HL-60/S4 treated with phorbol 12-myristate 13-acetate at 8.2 ng/mL for 4 days and 3 days (cell line): Measurements from ENCODE around the gene GPR55.

Source experiments
- in situ Hi-C: fragments of 300-500 bp; cut with MboI; formaldehyde crosslinking; loops from 2 replicates; pipeline ENCODE4 v1.15.0; 2022; ENCODE audit warnings: low sequenced_read_pairs

The GPR55 gene

DNA sequence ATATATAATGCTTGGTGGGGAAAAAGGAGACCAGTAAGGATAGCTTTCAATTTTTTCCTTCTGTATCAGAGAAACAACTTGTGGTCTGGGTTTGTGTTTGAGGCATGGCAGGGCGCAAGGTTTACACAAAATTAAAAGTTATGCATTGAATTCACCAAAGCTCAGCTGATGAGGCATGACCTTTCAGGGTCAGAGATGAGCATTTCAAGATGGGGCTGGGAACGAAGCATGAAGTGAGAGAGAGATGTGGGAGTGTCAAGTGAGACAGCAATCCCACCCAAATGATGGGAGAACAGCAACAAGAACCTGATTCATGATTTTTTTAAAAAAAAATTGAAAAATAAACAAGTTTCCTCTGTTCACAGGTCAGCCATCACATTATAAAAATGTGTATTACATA, 4.9 kb downstream of the GPR55 start:
- in situ Hi-C loops, result no loop called here

DNA sequence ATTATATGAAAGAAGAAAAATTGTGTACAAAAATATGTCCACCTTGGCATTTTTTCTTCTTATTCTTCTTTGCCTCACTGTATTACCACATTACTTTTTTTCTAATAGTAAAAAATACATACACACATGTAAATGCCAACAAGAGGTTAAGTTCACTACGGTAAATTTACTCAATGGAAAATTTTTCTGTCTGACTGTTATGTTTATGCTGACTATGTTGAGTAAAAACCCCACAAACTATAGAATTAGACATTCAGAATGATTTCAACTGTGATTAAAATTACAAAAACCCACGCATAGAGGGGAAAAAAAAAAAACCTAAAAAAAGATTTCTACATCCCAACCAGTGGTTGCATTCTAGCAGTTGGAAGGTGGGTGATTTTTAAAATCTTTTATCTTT, 5.4 kb downstream of the GPR55 start:
- in situ Hi-C loops, result no loop called here

DNA sequence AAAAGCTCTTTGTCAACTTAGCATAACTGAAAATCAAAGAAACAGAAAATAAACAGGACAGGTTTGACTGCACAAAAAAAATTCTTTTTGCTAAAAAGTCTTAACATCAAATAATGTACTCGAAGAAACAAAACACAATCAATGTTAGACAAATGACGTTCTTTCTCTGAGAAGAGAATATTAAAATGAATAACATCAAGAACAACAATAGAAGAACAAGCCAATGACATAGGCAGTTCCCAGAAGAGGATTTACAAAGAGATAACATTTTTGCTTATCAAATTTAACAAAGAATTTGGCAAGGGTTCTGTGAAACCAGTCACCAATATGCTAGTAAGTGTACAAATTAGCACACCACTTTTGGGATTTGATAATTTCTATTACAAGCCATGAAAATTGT, 5.8 kb downstream of the GPR55 start:
- in situ Hi-C loops, result no loop called here

DNA sequence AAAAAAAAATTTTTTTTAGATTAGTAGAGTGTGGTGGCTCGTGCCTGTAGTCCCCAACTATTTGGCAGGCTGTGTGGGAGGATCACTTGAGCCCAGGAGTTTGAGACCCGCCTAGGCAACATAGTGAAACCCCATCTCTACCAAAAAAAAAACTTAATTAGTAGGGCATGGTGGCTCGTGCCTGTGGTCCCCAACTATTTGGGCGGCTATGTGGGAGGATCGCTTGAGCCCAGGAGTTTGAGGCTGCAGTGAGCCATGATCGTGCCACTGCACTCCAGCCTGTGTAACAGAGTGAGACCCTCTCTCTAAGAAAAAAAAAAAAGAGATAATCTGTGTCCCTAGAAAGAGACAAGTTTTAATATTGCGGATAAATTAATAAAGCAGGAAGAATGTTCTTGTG, 8.8 kb downstream of the GPR55 start:
- in situ Hi-C loops, result no loop called here

GRCh38 chr2:230915319-230915718, 9.7 kb downstream of the GPR55 start:
- in situ Hi-C loops, result no loop called here

GRCh38 chr2:230914886-230915285, 10.2 kb downstream of the GPR55 start:
- in situ Hi-C loops, result no loop called here

- in situ Hi-C loops, result no loop called here
Observed at GRCh38 chr2:230913406-230914143, 11.5 kb downstream of the GPR55 start.

DNA sequence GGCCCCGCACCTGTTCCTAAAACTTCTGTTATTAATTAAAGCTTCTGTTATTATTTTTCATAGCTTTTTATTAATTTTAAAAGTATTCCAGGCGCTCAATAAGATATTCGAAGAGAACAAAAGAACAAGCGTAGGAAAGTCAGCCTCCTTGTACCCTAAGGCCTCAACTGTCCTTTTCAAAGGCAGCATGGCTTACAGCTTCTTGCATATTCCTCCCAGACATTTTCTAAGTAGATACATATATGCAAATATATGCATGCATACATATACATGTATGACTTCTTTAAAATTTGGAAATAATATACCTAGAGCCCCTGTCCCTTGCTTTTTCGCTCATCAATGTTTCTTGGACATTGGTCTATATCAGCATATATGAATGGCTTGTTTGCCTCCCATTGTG, 12.3 kb downstream of the GPR55 start:
- in situ Hi-C loops, result no loop called here

DNA sequence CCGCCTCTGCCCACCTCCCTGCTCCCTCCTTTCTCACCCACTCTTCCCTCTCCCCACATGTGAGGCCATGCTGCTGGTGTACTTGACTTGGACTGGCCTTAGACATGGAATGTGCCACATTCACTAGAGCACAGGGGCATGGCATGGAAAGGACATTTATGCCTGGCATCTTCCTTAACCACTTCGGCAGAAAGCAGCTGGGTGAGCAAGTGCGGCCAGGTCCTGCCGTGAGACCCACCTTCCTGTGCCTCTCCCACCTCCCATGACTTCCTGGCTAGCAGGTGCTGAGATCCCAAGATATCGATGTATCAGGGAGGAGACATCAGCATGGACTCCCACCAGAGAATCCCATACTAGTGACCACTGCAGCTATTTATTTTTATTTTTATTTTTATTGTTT, 13.0 kb downstream of the GPR55 start:
- in situ Hi-C loops, result no loop called here

GRCh38 chr2:230910546-230911177, 14.4 kb downstream of the GPR55 start:
- in situ Hi-C loops, result no loop called here

DNA sequence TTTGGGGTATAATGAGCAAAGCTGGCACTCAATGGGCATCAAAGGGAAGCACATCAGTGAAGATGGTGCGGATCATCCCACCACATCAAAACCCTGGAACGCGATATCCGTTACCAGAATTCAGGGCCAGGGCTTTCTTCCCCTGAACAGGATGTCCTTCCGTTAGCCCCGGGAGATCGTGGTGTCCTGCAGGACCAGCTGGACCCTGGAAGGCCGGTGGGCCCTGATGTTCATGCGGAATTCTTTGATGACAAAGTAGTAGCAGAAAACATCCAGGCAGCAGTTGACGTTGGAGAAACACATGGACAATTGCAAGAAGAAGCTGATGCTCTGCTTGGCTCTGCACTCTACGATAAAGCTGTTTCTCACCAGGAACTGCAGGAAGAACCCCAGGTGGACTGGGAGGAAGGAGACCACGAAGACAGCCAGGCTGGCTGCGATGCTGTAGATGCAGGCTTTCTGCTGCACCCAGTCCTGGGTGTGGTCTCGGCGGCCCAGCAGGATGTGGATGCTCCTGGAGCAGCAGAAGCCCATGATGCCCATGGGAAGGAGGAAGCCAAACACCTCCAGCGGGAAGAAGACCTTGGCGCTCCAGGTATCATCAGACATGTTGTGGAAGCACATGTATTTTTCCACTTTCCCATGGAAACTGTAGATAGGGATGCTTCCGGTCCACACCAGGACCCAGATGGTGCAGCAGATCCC, 15.0 kb downstream of the GPR55 start:
- in situ Hi-C loops, result no loop called here

DNA sequence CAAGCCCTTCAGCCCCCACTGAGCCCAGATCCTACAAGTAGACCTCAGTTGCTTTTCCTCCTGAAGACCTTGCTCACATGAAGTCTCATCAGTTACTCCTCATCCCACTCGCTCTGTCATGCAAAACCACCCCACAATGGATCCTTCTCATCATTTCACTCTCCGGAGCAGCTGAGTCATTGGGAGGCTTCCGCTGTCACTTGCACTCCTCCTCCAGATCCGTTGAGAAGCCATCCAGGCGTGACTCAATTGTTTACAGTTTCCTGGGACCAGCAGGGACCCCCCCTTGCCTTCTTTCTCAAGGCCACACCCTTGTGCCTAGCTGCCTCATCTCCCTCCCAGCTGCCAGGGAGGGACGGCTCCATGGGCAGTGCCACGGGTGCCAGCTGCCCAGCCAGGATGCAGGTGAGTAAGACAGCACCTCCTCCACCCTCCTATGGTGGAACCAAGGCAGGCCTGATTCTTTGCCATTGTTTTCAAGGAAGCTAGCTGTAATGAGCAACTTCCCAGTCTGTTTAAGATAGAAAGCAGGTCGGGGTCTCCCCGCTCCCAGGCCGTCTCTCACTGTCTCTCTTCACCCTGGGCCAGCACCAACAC, 16.3 kb downstream of the GPR55 start:
- in situ Hi-C loops, result no loop called here

DNA sequence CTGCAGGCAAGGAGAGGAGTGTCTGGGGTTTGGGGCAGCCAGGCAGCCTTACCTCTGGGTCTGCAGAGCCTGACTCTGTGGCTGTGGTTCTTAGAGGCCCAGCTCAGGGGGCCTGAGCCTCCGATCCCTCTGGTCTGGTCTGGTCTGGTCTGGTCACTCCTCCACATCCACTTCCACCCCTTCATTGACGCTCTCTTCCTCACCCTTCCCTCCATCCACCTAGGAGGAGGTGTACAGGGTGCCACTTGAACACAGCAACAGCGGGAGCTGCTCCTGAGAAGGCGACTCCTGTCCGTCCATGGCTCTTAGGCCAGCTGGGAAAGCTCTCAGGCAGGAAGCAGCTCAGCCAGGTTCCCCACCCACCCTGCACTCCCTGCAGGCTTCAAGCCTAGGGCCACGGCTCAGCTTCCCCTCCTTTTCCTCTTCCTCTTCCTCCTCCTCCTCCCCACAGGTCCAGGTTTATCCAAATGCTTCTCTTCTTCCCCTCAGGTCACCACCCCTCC, 16.9 kb downstream of the GPR55 start:
- in situ Hi-C loops, result no loop called here

- in situ Hi-C loops, result no loop called here
Observed at GRCh38 chr2:230907361-230908091, 17.5 kb downstream of the GPR55 start.

DNA sequence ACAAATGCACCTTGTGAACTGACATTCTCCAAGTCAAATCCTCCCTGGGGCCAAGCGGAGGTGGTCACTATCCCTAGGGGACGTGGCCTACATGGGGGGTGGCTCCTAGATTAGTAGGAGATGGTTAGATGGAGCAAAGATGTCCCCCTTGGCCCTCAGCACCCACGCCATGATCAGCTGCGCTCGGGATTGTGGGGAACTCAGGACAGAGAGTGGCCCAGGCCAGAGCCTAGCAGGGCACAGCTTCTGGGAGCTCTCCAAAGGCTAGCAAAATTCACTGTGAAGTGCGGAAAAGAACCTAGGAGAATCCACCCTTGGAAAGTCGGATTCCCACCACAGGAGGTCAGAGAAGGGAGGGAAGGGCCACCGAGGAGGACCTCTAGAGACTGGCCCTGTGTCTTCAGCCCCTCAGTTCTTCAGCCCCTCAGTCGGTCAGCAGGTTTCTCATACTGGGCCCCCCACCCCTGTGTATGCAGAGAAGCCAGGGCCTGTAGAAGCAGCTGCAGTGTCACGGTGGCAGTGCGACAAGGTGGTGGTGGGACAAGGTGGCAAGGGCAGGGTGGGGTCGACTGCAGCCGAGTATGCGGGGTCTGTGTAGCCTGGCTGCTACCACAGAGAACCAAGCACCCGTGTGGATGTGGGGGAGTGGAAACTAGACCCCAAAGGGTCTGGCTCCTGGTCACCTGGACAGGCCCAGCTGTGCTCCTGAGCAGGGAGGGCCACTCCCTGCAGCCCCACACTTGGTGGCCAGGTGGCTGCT, 18.4 kb downstream of the GPR55 start:
- in situ Hi-C loops, result no loop called here

DNA sequence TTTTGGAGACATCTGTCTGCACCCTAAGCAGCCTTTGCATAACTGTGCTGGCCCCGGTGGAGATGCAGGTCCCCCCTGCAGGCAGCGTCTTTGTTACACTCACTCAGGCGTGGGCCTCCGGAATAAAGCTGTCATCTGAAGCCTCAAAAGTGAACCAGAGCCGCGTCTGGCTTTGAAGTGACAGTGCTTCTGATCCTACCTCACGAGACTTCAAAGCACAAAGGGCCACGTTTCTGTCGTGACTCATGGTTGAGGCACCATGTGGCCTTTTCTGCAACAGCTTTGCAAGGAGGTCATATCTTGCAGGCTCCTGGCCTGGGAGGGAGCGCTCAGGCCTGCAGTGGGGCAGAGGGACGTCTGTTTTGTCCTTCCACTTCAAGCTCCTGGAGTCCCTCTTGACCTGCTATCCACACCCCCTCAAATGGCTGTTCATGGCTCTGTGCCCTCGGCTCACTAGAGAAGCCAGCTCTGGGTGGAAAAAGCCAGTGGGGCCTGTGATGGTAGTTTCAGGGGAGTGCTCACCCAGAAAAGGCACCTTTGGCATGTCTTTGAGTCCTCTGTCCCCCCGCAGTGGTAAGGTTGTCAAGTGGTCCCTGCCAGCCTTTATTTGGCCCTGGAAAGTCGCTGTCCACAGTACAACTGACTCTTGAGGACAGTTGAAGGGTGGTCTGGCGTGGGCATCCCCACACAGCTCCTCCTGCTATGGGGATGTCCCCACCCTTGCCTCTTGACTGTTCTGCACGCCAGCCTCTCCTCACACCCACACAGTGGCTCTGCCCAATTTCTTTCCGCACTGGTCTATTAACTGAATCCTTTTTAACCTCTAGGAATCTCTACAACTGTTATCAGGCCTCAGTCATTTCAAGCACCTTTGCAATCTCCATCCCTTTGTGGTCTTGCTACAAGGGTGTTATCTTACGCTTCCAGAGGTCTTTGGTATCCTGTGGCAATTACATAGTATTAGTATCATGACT, 19.3 kb downstream of the GPR55 start:
- in situ Hi-C loops, result no loop called here

- in situ Hi-C loops, result no loop called here
Observed at GRCh38 chr2:230904856-230905447, 20.1 kb downstream of the GPR55 start.
